K562 (cell line): ENCODE results near the gene MICU1. TPM values are rescaled to one million over a fixed set of nuclear protein-coding genes. Genes with fewer than 3 reads are reported as not detected.

Source experiments
- BCL6 ChIP-seq: fragments of 250-450 bp; sonication (Bioruptor Pico); IDR thresholded peaks from 2 replicates; pipeline ENCODE4 v1.4.0; 2020
- CTCF ChIP-seq, 3 experiments: IDR thresholded peaks in 2 of 3; conservative IDR thresholded peaks in 1 of 3; 2 replicates each; pipeline ENCODE4 v1.5.1; 2011 to 2012; ENCODE audit warnings: low read length in 3 of 3, mild to moderate bottlenecking in 3 of 3, control low read depth in 2 of 3, improper control_type of control experiment in 1 of 3, inconsistent platforms in 1 of 3, low read depth in 1 of 3, mixed read lengths in 1 of 3, moderate library complexity in 1 of 3; ENCODE audit not compliant: insufficient read depth in 2 of 3
- ESRRB ChIP-seq: fragments of 250-450 bp; sonication (Bioruptor Pico); IDR thresholded peaks from 2 replicates; pipeline ENCODE4 v1.5.0; 2020; ENCODE audit warnings: mild to moderate bottlenecking, moderate library complexity, borderline replicate concordance
- HSF4 ChIP-seq: fragments of 250-450 bp; sonication (Bioruptor Pico); IDR thresholded peaks from 2 replicates; pipeline ENCODE4 v2.1.2; 2022; ENCODE audit warnings: mild to moderate bottlenecking, moderate library complexity, borderline replicate concordance
- MYNN ChIP-seq, 2 experiments: sonication (generic); formaldehyde crosslinking in 1 of 2; IDR thresholded peaks; 2 replicates each; pipeline versions ENCODE4 v1.5.0 to v1.6.1; 2016 to 2020; ENCODE audit warnings: antibody characterized with exemption in 1 of 2, missing genetic modification reagents in 1 of 2
- RBM25 ChIP-seq: fragments of 200-400 bp; formaldehyde crosslinking; IDR thresholded peaks from 2 replicates; pipeline ENCODE4 v1.6.1; 2018; ENCODE audit warnings: low read length, low read depth, moderate library complexity; ENCODE audit not compliant: severe bottlenecking
- SETDB1 ChIP-seq: IDR thresholded peaks from one replicate; pipeline ENCODE4 v1.6.1; 2012; ENCODE audit warnings: low read length, control low read depth, inconsistent platforms
- SIRT6 ChIP-seq: IDR thresholded peaks from one replicate; pipeline ENCODE4 v1.6.1; 2012; ENCODE audit warnings: low read depth, mild to moderate bottlenecking, control low read depth, inconsistent platforms, low read length, moderate library complexity
- SMAD1 ChIP-seq: fragments of 150-350 bp; IDR thresholded peaks from 2 replicates; pipeline ENCODE4 v1.6.1; 2014; ENCODE audit warnings: low read length, low read depth; ENCODE audit not compliant: partially characterized antibody
- TBP ChIP-seq: optimal IDR thresholded peaks from 2 replicates; pipeline ENCODE3; 2011; ENCODE audit warnings: low read depth, low read length, improper control_type of control experiment
- TFAP4 ChIP-seq: sonication (generic); formaldehyde crosslinking; IDR thresholded peaks from 2 replicates; pipeline ENCODE4 v1.8.0; 2022; ENCODE audit warnings: missing genetic modification reagents, mild to moderate bottlenecking, moderate library complexity, borderline replicate concordance
- THRAP3 ChIP-seq: fragments of 450-650 bp; IDR thresholded peaks from 2 replicates; pipeline ENCODE4 v1.6.1; 2016; ENCODE audit warnings: mild to moderate bottlenecking, inconsistent platforms, borderline replicate concordance
- ZBED1 ChIP-seq: IDR thresholded peaks from 2 replicates; pipeline ENCODE4 v1.6.1; 2014
- ZKSCAN8 ChIP-seq: fragments of 200-800 bp; sonication (Bioruptor generic); IDR thresholded peaks from 2 replicates; pipeline ENCODE4 v1.6.1; 2016; ENCODE audit warnings: missing genetic modification characterization, missing compliant biosample characterization
- ZNF175 ChIP-seq: fragments of 200-800 bp; sonication (Bioruptor generic); IDR thresholded peaks from 2 replicates; pipeline ENCODE4 v1.6.1; 2016; ENCODE audit warnings: low read depth, mild to moderate bottlenecking, missing genetic modification characterization, missing compliant biosample characterization
- polyA plus RNA-seq, 8 experiments: library from polyadenylated mRNA; depleted of rRNA in 4 of 8; stranded (reverse) in 5 of 8; unstranded in 3 of 8; fragments of >200 nt; fragmentation: Nextera tagmentation in 2 of 8; fragmentation: Illumina TruSeq in 1 of 8; extraction: Ambion mirVana in 2 of 8; extraction: Trizol in 1 of 8; gene quantifications; 2 replicates each; pipeline versions ENCODE4 v1.2.1 to v1.2.3, GENCODE V29; 2011 to 2014; ENCODE audit warnings: inconsistent platforms in 1 of 8, missing spikeins in 1 of 8
- total RNA-seq, 7 experiments: library from RNA; depleted of rRNA in 6 of 7; stranded (reverse); fragments of >200 nt in 6 of 7; fragmentation: Illumina TruSeq in 2 of 7; extraction: Trizol in 2 of 7; gene quantifications; 2 replicates each; pipeline versions ENCODE4 v1.2.1 to v1.2.3, GENCODE V29; 2011 to 2021; ENCODE audit warnings: low replicate concordance in 1 of 7
- TF ChIP-seq, protein P1 (sequence below): fragments of 250-450 bp; sonication (Bioruptor Pico); IDR thresholded peaks from 2 replicates; pipeline ENCODE4 v1.5.0; 2021
- TF ChIP-seq, protein P2 (sequence below): fragments of 150-350 bp; conservative IDR thresholded peaks from 2 replicates; pipeline ENCODE4 v1.6.1; 2014; ENCODE audit warnings: low read length
- TF ChIP-seq, protein P3 (sequence below), 2 experiments: IDR thresholded peaks; 2 replicates each; pipeline ENCODE4 v1.6.1; 2011; ENCODE audit warnings: borderline replicate concordance in 1 of 2, control low read depth in 1 of 2, low read depth in 1 of 2, low read length in 1 of 2, mild to moderate bottlenecking in 1 of 2, mixed read lengths in 1 of 2, moderate library complexity in 1 of 2; ENCODE audit not compliant: insufficient read depth in 1 of 2, insufficient read length in 1 of 2, poor library complexity in 1 of 2, severe bottlenecking in 1 of 2; ENCODE audit errors: extremely low read depth in 1 of 2
- TF ChIP-seq, protein P4 (sequence below): fragments of 450-650 bp; formaldehyde crosslinking; IDR thresholded peaks from 2 replicates; pipeline ENCODE4 v1.4.0; 2020; ENCODE audit warnings: mild to moderate bottlenecking, moderate library complexity

MICU1 gene
- total and polyA plus RNA-seq, 9 of the 15 experiments (the other 6 are each of a cell fraction or from before 2014, with no cell fraction given), result 29.3 to 76.8 (median 48.4) TPM

GRCh38 chr10:72637398-72637857 lies 11.5 kb upstream of the MICU1 start (continued):
- TF ChIP-seq CTCF (IDR thresholded peaks at IDR 0.05 in 2 of 3, conservative IDR thresholded peaks at IDR 0.05 in 1 of 3; ENCODE audit: insufficient read depth in 2 of 3, low read depth in 1 of 3, low read length in 3 of 3) (no peak), ESRRB (CRISPR knock-in tag) (no peak), MYNN (IDR thresholded peaks at IDR 0.05) (peak; percentile 69; the same call in 1 of the 2 replicates), MYNN (CRISPR knock-in tag; IDR thresholded peaks at IDR 0.05) (no peak), THRAP3 (no peak), TFAP4 (CRISPR knock-in tag) (no peak), SIRT6 (no peak), SMAD1 (no peak), ZNF175 (CRISPR knock-in tag) (no peak), RBM25 (no peak), HSF4 (CRISPR knock-in tag) (no peak), BCL6 (no peak), ZBED1 (0 out of 2 replicates have a peak, but pooled peaks have one; percentile 37), SETDB1 (no peak), ZKSCAN8 (0 out of 2 replicates have a peak, but pooled peaks have one; percentile 20), TBP (no peak)
- TF ChIP-seq, protein P1, sequence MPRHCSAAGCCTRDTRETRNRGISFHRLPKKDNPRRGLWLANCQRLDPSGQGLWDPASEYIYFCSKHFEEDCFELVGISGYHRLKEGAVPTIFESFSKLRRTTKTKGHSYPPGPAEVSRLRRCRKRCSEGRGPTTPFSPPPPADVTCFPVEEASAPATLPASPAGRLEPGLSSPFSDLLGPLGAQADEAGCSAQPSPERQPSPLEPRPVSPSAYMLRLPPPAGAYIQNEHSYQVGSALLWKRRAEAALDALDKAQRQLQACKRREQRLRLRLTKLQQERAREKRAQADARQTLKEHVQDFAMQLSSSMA, result no peak
- TF ChIP-seq, protein P2, sequence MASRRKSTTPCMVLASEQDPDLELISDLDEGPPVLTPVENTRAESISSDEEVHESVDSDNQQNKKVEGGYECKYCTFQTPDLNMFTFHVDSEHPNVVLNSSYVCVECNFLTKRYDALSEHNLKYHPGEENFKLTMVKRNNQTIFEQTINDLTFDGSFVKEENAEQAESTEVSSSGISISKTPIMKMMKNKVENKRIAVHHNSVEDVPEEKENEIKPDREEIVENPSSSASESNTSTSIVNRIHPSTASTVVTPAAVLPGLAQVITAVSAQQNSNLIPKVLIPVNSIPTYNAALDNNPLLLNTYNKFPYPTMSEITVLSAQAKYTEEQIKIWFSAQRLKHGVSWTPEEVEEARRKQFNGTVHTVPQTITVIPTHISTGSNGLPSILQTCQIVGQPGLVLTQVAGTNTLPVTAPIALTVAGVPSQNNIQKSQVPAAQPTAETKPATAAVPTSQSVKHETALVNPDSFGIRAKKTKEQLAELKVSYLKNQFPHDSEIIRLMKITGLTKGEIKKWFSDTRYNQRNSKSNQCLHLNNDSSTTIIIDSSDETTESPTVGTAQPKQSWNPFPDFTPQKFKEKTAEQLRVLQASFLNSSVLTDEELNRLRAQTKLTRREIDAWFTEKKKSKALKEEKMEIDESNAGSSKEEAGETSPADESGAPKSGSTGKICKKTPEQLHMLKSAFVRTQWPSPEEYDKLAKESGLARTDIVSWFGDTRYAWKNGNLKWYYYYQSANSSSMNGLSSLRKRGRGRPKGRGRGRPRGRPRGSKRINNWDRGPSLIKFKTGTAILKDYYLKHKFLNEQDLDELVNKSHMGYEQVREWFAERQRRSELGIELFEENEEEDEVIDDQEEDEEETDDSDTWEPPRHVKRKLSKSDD, result no peak; the same call in 1 of the 2 replicates
- TF ChIP-seq, protein P3, sequence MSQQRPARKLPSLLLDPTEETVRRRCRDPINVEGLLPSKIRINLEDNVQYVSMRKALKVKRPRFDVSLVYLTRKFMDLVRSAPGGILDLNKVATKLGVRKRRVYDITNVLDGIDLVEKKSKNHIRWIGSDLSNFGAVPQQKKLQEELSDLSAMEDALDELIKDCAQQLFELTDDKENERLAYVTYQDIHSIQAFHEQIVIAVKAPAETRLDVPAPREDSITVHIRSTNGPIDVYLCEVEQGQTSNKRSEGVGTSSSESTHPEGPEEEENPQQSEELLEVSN (IDR thresholded peaks at IDR 0.05; ENCODE audit: borderline replicate concordance in 1 of 2, extremely low read depth in 1 of 2, insufficient read depth in 1 of 2, insufficient read length in 1 of 2, low read depth in 1 of 2, low read length in 1 of 2, poor library complexity in 1 of 2, severe bottlenecking in 1 of 2), result peak; percentile 60 to 61
- TF ChIP-seq, protein P4, sequence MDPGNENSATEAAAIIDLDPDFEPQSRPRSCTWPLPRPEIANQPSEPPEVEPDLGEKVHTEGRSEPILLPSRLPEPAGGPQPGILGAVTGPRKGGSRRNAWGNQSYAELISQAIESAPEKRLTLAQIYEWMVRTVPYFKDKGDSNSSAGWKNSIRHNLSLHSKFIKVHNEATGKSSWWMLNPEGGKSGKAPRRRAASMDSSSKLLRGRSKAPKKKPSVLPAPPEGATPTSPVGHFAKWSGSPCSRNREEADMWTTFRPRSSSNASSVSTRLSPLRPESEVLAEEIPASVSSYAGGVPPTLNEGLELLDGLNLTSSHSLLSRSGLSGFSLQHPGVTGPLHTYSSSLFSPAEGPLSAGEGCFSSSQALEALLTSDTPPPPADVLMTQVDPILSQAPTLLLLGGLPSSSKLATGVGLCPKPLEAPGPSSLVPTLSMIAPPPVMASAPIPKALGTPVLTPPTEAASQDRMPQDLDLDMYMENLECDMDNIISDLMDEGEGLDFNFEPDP (CRISPR knock-in tag), result no peak
